HepG2 (cell line): ENCODE measurements around the gene RDH12. TPM values are rescaled to one million over a fixed set of nuclear protein-coding genes. Genes with fewer than 3 reads are reported as not detected.
"Not testable (repeated sequence)": the region's sequence is repeated elsewhere in the genome, so short reads cannot be mapped to it uniquely, and the experiment has no call there.

Experiments
- ATAC-seq: fragments of 200-7000 bp; cut with Tn5 transposase; 3 replicates; pipeline ENCODE4 v1.9.1; 2020; ENCODE audit warnings: mild to moderate bottlenecking, moderate library complexity
- BruUV-seq: library from RNA; stranded (reverse); fragments of 400-500 nt; replicated peaks from 2 replicates; lab custom pipeline; 2021; lab: Mats Ljungman, UMichigan
- CTCF ChIA-PET: fragments of 300-600 bp; formaldehyde crosslinking; extraction: SDS; loops from one replicate; lab custom pipeline; 2021; ENCODE audit warnings: low total read pairs, inconsistent platforms, low intra/inter-chr PET ratio; lab: Yijun Ruan, JAX
- POLR2A ChIA-PET: fragments of 350-600 bp; sonication (Branson Sonifier 250); formaldehyde crosslinking; loops from one replicate; lab custom pipeline; 2020; ENCODE audit warnings: antibody characterized with exemption, inconsistent platforms; lab: Yijun Ruan, JAX
- DNase-seq: peaks from one replicate; pipeline ENCODE4 v3.0.0-alpha.2; 2015; ENCODE audit warnings: low spot score
- FAIRE-seq: peaks from 3 replicates; lab custom pipeline; 2011; peaks lifted over from hg19 to GRCh38; lab: Jason Lieb, UNC
- H2AFZ ChIP-seq: one replicate; pipeline ENCODE4 v1.6.1; 2011; ENCODE audit warnings: low read length, inconsistent platforms
- H3K27ac ChIP-seq: fragments of 300-600 bp; 3 replicates; pipeline ENCODE4 v1.8.0; 2011; ENCODE audit warnings: mixed run types, mild to moderate bottlenecking, mixed read lengths, low read length, inconsistent platforms; ENCODE audit not compliant: insufficient read depth; ENCODE audit errors: extremely low read length
- H3K27me3 ChIP-seq, 2 experiments: fragments of 200-600 bp in 1 of 2; 2 replicates in 1 of 2; 3 replicates in 1 of 2; pipeline versions ENCODE4 v1.6.0 to v1.8.0; 2011; ENCODE audit warnings: low read length in 2 of 2, mild to moderate bottlenecking in 2 of 2, moderate library complexity in 2 of 2, inconsistent platforms in 1 of 2; ENCODE audit not compliant: insufficient read depth in 2 of 2, control insufficient read depth in 1 of 2
- H3K36me3 ChIP-seq, 2 experiments: fragments of 200-600 bp in 1 of 2; replicated peaks in 1 of 2; 2 replicates in 1 of 2; 3 replicates in 1 of 2; pipeline versions ENCODE4 v1.5.1 to v1.8.0; 2011; ENCODE audit warnings: low read length in 2 of 2, inconsistent platforms in 1 of 2; ENCODE audit not compliant: insufficient read depth in 2 of 2, control insufficient read depth in 1 of 2
- H3K4me1 ChIP-seq: 2 replicates; pipeline ENCODE4 v1.5.1; 2012; ENCODE audit warnings: low read length, inconsistent platforms; ENCODE audit not compliant: insufficient read depth
- H3K4me2 ChIP-seq: 2 replicates; pipeline ENCODE4 v1.6.0; 2011; ENCODE audit warnings: low read depth, low read length, inconsistent platforms
- H3K4me3 ChIP-seq, 3 experiments: fragments of 200-600 bp in 1 of 3; sonication (generic), shearing (Covaris generic) in 1 of 3; replicated peaks in 1 of 3; 2 replicates each; pipeline ENCODE4 v1.5.1; 2011 to 2016; ENCODE audit warnings: low read length in 3 of 3, inconsistent platforms in 2 of 3, low read depth in 2 of 3, mild to moderate bottlenecking in 2 of 3, control low read depth in 1 of 3, mixed read lengths in 1 of 3; ENCODE audit not compliant: insufficient read depth in 1 of 3
- H3K79me2 ChIP-seq: one replicate; pipeline ENCODE4 v1.6.1; 2011; ENCODE audit warnings: low read length, inconsistent platforms; ENCODE audit not compliant: insufficient read depth
- H3K9ac ChIP-seq: 2 replicates; pipeline ENCODE4 v1.6.0; 2011; ENCODE audit warnings: mild to moderate bottlenecking, low read depth, low read length, inconsistent platforms; ENCODE audit not compliant: insufficient read depth
- H3K9me3 ChIP-seq: 2 replicates; pipeline ENCODE4 v1.5.1; 2012; ENCODE audit warnings: mild to moderate bottlenecking, low read length
- H4K20me1 ChIP-seq: 2 replicates; pipeline ENCODE4 v1.6.0; 2011; ENCODE audit warnings: inconsistent platforms, mild to moderate bottlenecking, low read length, moderate library complexity; ENCODE audit not compliant: insufficient read depth
- ARID5B ChIP-seq: IDR thresholded peaks from 2 replicates; pipeline ENCODE4 v1.4.0; 2020; ENCODE audit warnings: mild to moderate bottlenecking, missing genetic modification reagents
- ATF4 ChIP-seq, 2 experiments: fragments of 450-650 bp in 1 of 2; sonication (generic) in 1 of 2; formaldehyde crosslinking; IDR thresholded peaks; 2 replicates each; pipeline versions ENCODE4 v1.5.0 to v1.8.0; 2020 to 2022; ENCODE audit warnings: mild to moderate bottlenecking in 1 of 2, missing genetic modification reagents in 1 of 2
- CEBPB ChIP-seq: IDR thresholded peaks from 2 replicates; pipeline ENCODE4 v1.6.1; 2011; ENCODE audit warnings: low read depth, low read length, improper control_type of control experiment, borderline replicate concordance
- CEBPG ChIP-seq: IDR thresholded peaks from 2 replicates; pipeline ENCODE4 v1.6.1; 2016
- GATAD2A ChIP-seq: IDR thresholded peaks from 2 replicates; pipeline ENCODE4 v1.6.1; 2016
- HNF1A ChIP-seq, 2 experiments: sonication (generic) in 1 of 2; formaldehyde crosslinking in 1 of 2; IDR thresholded peaks; 2 replicates each; pipeline versions ENCODE4 v1.4.0 to v1.6.1; 2016 to 2020; ENCODE audit warnings: borderline replicate concordance in 1 of 2, low read depth in 1 of 2, mild to moderate bottlenecking in 1 of 2, missing genetic modification reagents in 1 of 2
- HNRNPUL1 ChIP-seq: fragments of 200-400 bp; formaldehyde crosslinking; IDR thresholded peaks from 2 replicates; pipeline ENCODE4 v1.6.1; 2017; ENCODE audit warnings: low read depth, mild to moderate bottlenecking, low read length, moderate library complexity
- WGBS: methylation state at CpG from one replicate; pipeline ENCODE4 v1.1.6; 2017; ENCODE audit warnings: low lambda C conversion rate; 5-methylcytosine and 5-hydroxymethylcytosine counted together
- in situ Hi-C: cut with HindIII; loops from 2 replicates; pipeline ENCODE4 v1.10.0; 2017; ENCODE audit warnings: low pct_unique_long_range_greater_than_20kb; ENCODE audit not compliant: extremely low pct_ligation_motif_present
- intact Hi-C: fragments of 100-400 bp; cut with micrococcal nuclease; formaldehyde crosslinking; loops from one replicate; pipeline ENCODE4 v1.10.0; 2022; ENCODE audit not compliant: unreplicated experiment
- polyA plus RNA-seq, 8 experiments: library from polyadenylated mRNA; depleted of rRNA in 3 of 8; stranded (reverse) in 7 of 8; unstranded in 1 of 8; fragments of >200 nt; fragmentation: Illumina TruSeq in 4 of 8; extraction: Trizol in 4 of 8; gene quantifications; 2 replicates each; pipeline versions ENCODE4 v1.2.1 to v1.2.3, GENCODE V29; 2011 to 2016; ENCODE audit warnings: low read depth in 4 of 8, missing spikeins in 1 of 8, mixed read lengths in 1 of 8; ENCODE audit not compliant: insufficient read depth in 1 of 8
- total RNA-seq, 5 experiments: library from RNA; depleted of rRNA; stranded (reverse); fragments of >200 nt; fragmentation: Illumina TruSeq; extraction: Trizol; gene quantifications; 2 replicates each; pipeline ENCODE4 v1.2.3, GENCODE V29; 2016; ENCODE audit warnings: low read depth in 1 of 5

RDH12 gene
- total and polyA plus RNA-seq, 2 of the 13 experiments (the other 11 are each of a cell fraction or from before 2014, with no cell fraction given): 1.6 to 2.1 TPM

GRCh38 chr14:67709346-67709745 lies 7.7 kb downstream of the RDH12 start:
- H3K9ac ChIP-seq, H3K4me3 ChIP-seq, ATAC-seq, H2AFZ ChIP-seq, H3K79me2 ChIP-seq, BruUV-seq, CTCF ChIA-PET, H3K36me3 ChIP-seq, H3K27ac ChIP-seq, FAIRE-seq, H3K27me3 ChIP-seq, H4K20me1 ChIP-seq: not testable (repeated sequence)
- intact Hi-C loops (loop anchor here (10.0 kb wide), 3 partner anchors 55 to 285 kb away; no protein-coding TSS in a partner anchor), in situ Hi-C loops (loop anchor here (10.0 kb wide), 2 partner anchors 95 to 125 kb away; partner anchors contain the start of gene ARG2)
- peak; percentile 41 for DNase-seq
- Histone ChIP-seq H3K4me1 (peaks cover 27% of the 10 kb centered on the region), H3K9me3 (peaks cover 31% of the 10 kb centered on the region), H3K4me2 (peak overlapping the region; percentile 23; the same call in 1 of the 2 replicates)
- POLR2A ChIA-PET: interaction anchor here (0.6 to 1.3 kb wide), 2 partner anchors 14 to 108 kb away, joined by 3 read pairs; partner anchors contain the start of genes RDH11 and ZFYVE26
- TF ChIP-seq HNF1A (IDR thresholded peaks at IDR 0.05; ENCODE audit: low read depth): peak; percentile 84
- TF ChIP-seq HNF1A (CRISPR knock-in tag; IDR thresholded peaks at IDR 0.05; ENCODE audit: borderline replicate concordance): peak; percentile 61; the same call in 1 of the 2 replicates
- peak; percentile 80; the same call in 1 of the 2 replicates for TF ChIP-seq HNRNPUL1
- TF ChIP-seq ARID5B (CRISPR knock-in tag): 0 out of 2 replicates have a peak, but pooled peaks have one; percentile 24
- TF ChIP-seq CEBPB: 0 out of 2 replicates have a peak, but pooled peaks have one; percentile 8
- TF ChIP-seq CEBPG (CRISPR knock-in tag): peak; percentile 60; the same call in 1 of the 2 replicates
- TF ChIP-seq ATF4 (CRISPR knock-in tag; IDR thresholded peaks at IDR 0.05): peak in 1 of 2 experiments; percentile 82; a peak in 2 of 4 replicates
- TF ChIP-seq GATAD2A (CRISPR knock-in tag): 0 out of 2 replicates have a peak, but pooled peaks have one; percentile 24

GRCh38 chr14:67709796-67710195 lies 8.1 kb downstream of the RDH12 start:
- BruUV-seq, FAIRE-seq, H2AFZ ChIP-seq, ATAC-seq, DNase-seq, H3K4me3 ChIP-seq, CTCF ChIA-PET, H3K9ac ChIP-seq, H4K20me1 ChIP-seq, H3K36me3 ChIP-seq, H3K79me2 ChIP-seq, H3K27ac ChIP-seq, H3K27me3 ChIP-seq: not testable (repeated sequence)
- peak overlapping the region; percentile 23; the same call in 1 of the 2 replicates for H3K4me2 ChIP-seq
- H3K4me1 ChIP-seq: peaks cover 23% of the 10 kb centered on the region
- intact Hi-C loops (loop anchor here (10.0 kb wide), 3 partner anchors 55 to 285 kb away; no protein-coding TSS in a partner anchor), in situ Hi-C loops (loop anchor here (10.0 kb wide), 2 partner anchors 95 to 125 kb away; partner anchors contain the start of gene ARG2)
- 5% methylated on average over 1 of the region's 1 CpG for WGBS
- POLR2A ChIA-PET: interaction anchor here (0.6 to 1.3 kb wide), 2 partner anchors 14 to 107 kb away, joined by 3 read pairs; partner anchors contain the start of genes RDH11 and ZFYVE26
- H3K9me3 ChIP-seq: peaks cover 31% of the 10 kb centered on the region
